Measurements from ENCODE around the gene TOPBP1. TPM values are rescaled to one million over a fixed set of nuclear protein-coding genes. Genes with fewer than 3 reads are reported as not detected.

Gene TOPBP1
- total and polyA plus RNA-seq, 9 of the 15 experiments (the other 6 are each of a cell fraction or from before 2014, with no cell fraction given), result 16.6 to 77.6 (median 58.2) TPM

GRCh38 chr3:133649486-133650068, 12.2 kb downstream of the TOPBP1 start:
- no peak for FAIRE-seq
- Histone ChIP-seq H3K9me3 (replicated peaks; ENCODE audit: control insufficient read depth, insufficient read depth, low read depth, low read length) (no peaks in the 10 kb centered on the region), H3K27me3 (ENCODE audit: control insufficient read depth in 2 of 2, insufficient read depth in 2 of 2, low read length in 2 of 2) (no peaks in the 10 kb centered on the region), H4K20me1 (replicated peaks; ENCODE audit: control insufficient read depth, insufficient read depth, low read length) (no peaks in the 10 kb centered on the region), H3K9ac (ENCODE audit: insufficient read depth in 1 of 2, low read depth in 2 of 2, low read length in 2 of 2) (no peak overlapping the region), H3K4me2 (ENCODE audit: insufficient read depth, low read length) (no peak overlapping the region), H3K4me3 (no peak overlapping the region), H3K9me1 (ENCODE audit: control insufficient read depth, insufficient read depth, low read length) (no peaks in the 10 kb centered on the region), H2AFZ (ENCODE audit: low read depth, low read length) (no peak overlapping the region), H3K36me3 (ENCODE audit: control insufficient read depth, insufficient read depth, low read length) (peaks cover 82% of the 10 kb centered on the region), H3K27ac (ENCODE audit: extremely low read depth, low read depth, low read length) (no peak overlapping the region), H3K79me2 (ENCODE audit: control insufficient read depth, insufficient read depth, low read length) (no peaks in the 10 kb centered on the region), H3K4me1 (replicated peaks in 1 of 2; ENCODE audit: control insufficient read depth in 2 of 2, insufficient read depth in 2 of 2, low read length in 2 of 2) (no peaks in the 10 kb centered on the region)
- CTCF ChIA-PET (ENCODE audit: low intra/inter-chr PET ratio), result no interaction called here
- DNase-seq (ENCODE audit: extremely low read depth in 1 of 4, low spot score in 3 of 4), result no peak
- WGBS (ENCODE audit: insufficient coverage, low coverage, missing lambda C conversion rate), result 71% methylated on average over 4 of the region's 4 CpGs
- intact Hi-C loops (cut with micrococcal nuclease) (no loop called here), in situ Hi-C loops (cut with MboI) (loop anchor here (25.0 kb wide), 1 partner anchor 263 kb away; no protein-coding TSS in a partner anchor)
- no peak for ATAC-seq
- TF ChIP-seq, protein P1, sequence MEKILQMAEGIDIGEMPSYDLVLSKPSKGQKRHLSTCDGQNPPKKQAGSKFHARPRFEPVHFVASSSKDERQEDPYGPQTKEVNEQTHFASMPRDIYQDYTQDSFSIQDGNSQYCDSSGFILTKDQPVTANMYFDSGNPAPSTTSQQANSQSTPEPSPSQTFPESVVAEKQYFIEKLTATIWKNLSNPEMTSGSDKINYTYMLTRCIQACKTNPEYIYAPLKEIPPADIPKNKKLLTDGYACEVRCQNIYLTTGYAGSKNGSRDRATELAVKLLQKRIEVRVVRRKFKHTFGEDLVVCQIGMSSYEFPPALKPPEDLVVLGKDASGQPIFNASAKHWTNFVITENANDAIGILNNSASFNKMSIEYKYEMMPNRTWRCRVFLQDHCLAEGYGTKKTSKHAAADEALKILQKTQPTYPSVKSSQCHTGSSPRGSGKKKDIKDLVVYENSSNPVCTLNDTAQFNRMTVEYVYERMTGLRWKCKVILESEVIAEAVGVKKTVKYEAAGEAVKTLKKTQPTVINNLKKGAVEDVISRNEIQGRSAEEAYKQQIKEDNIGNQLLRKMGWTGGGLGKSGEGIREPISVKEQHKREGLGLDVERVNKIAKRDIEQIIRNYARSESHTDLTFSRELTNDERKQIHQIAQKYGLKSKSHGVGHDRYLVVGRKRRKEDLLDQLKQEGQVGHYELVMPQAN (IDR thresholded peaks at IDR 0.05; ENCODE audit: borderline replicate concordance), result no peak
- TF ChIP-seq NCOR1 (IDR thresholded peaks at IDR 0.05) (no peak), SFPQ (IDR thresholded peaks at IDR 0.05; ENCODE audit: low read depth, low read length) (no peak), HCFC1 (IDR thresholded peaks at IDR 0.05; ENCODE audit: low read depth, low read length) (no peak), SRSF3 (IDR thresholded peaks at IDR 0.05; ENCODE audit: insufficient read depth, low read length) (no peak), HLTF (IDR thresholded peaks at IDR 0.05) (no peak), RBFOX2 (IDR thresholded peaks at IDR 0.05; ENCODE audit: low read depth, low read length) (no peak), MCM5 (IDR thresholded peaks at IDR 0.05; ENCODE audit: low read depth) (no peak), GATAD2A (IDR thresholded peaks at IDR 0.05) (no peak), PTBP1 (IDR thresholded peaks at IDR 0.05; ENCODE audit: low read depth, low read length) (no peak), ZEB2 (IDR thresholded peaks at IDR 0.05) (no peak), BRF1 (IDR thresholded peaks at IDR 0.05; ENCODE audit: borderline replicate concordance, extremely low read depth, insufficient read length) (no peak), SNRNP70 (optimal IDR thresholded peaks at IDR 0.05; ENCODE audit: low read depth, low read length) (no peak), ZNF174 (CRISPR knock-in tag; IDR thresholded peaks at IDR 0.05) (no peak), ZBTB17 (CRISPR knock-in tag; IDR thresholded peaks at IDR 0.05) (no peak)
- TF ChIP-seq, protein P2, sequence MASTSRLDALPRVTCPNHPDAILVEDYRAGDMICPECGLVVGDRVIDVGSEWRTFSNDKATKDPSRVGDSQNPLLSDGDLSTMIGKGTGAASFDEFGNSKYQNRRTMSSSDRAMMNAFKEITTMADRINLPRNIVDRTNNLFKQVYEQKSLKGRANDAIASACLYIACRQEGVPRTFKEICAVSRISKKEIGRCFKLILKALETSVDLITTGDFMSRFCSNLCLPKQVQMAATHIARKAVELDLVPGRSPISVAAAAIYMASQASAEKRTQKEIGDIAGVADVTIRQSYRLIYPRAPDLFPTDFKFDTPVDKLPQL (IDR thresholded peaks at IDR 0.05; ENCODE audit: extremely low read depth, insufficient read length), result no peak
- TF ChIP-seq, protein P3, sequence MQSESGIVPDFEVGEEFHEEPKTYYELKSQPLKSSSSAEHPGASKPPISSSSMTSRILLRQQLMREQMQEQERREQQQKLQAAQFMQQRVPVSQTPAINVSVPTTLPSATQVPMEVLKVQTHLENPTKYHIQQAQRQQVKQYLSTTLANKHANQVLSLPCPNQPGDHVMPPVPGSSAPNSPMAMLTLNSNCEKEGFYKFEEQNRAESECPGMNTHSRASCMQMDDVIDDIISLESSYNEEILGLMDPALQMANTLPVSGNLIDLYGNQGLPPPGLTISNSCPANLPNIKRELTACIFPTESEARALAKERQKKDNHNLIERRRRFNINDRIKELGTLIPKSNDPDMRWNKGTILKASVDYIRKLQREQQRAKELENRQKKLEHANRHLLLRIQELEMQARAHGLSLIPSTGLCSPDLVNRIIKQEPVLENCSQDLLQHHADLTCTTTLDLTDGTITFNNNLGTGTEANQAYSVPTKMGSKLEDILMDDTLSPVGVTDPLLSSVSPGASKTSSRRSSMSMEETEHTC (IDR thresholded peaks at IDR 0.05), result no peak
- POLR2A ChIA-PET, result interaction anchor here (0.9 to 1.7 kb wide), 4 partner anchors 10 to 105 kb away, joined by 3 to 4 read pairs (median 3); no protein-coding TSS in a partner anchor
- BruUV-seq (replicated peaks), result no TSS peak
